GM21576 (cell line): ENCODE results near the gene RECK.
"Not testable (repeated sequence)": the region's sequence is repeated elsewhere in the genome, so short reads cannot be mapped to it uniquely, and the experiment has no call there.

Experiments
- ATAC-seq: cut with Tn5 transposase; IDR thresholded peaks from one replicate; pipeline ENCODE4 v1.9.1; 2021; ENCODE audit warnings: mild to moderate bottlenecking, moderate library complexity; ENCODE audit not compliant: unreplicated experiment

Gene RECK

DNA sequence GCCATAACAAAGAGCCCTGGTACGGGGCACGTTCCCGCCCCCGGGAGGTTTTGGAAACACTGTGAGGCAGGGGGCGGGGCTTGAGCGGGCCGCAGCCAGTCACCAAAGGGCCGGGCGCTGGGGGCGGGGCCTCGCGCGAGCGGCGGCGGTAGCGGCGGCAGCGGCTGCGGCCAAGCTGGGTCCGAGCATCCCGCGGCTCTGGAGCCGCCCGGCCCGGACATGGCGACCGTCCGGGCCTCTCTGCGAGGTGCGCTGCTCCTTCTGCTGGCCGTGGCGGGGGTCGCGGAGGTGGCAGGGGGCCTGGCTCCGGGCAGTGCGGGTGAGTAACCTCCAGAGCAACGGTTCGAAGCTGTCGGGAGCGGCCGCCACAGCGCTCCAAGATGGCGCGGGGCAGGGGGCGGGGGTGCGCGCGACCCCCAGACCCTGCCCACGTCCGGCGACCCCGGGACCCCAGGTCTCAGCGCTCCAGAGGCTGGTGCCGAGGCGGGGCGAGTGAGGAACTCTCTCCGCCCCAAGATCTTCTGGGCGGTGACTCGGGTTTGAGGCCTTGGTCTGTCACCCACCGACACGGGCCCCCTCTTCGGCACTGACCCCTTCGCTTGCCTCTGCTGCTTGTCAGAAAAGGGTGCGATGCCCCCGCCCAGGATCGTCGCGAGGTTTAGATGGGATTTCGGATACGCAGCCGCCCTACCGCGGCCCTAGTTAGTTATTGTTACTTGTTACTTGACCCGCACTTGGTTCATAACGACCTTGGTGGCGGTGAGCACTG, at the start of gene RECK:
RECK (plus strand) TSS at position 134 of the 769 bp plus-strand sequence; CDS start at position 220, 86 bp downstream.
- peak; percentile 78 for ATAC-seq

DNA sequence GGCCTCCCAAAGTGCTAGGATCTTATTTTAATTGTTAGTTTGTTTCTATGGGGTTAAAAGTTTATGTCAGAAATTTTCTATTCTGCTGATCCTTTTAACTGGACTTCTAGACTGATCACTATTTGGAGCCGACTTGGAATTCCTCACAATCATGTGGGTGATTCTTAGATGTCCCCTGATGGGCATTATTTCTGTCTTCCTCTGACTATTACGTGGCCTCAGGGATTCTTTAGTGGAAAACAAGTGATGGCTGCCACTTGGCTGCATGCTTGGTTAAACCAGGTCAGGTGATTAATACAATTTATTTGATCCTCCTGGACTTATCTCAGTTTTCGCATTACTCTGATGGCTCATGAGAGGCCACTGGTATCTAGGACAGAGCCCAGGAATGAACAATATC, 46.6 kb upstream of the RECK start:
- no peak for ATAC-seq

DNA sequence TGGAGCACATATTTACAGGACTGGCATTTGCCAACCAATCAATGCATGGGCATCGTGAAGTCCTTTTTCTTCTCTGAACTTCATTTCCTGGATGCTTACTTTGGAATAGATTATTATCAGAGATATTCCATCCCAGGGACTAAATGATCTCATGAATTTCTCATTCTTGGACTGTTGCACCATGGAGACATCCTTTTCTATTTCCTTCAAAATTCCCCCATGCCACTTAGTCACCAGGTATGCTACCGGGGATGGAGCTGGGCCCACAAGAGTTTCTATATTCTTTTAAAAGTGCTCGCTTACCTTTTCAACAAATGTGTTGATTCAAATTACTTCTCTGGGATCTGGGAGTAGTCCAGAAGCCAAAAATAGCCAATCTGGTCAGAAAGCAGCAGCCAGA, 43.6 kb upstream of the RECK start:
- ATAC-seq: not testable (repeated sequence)

GRCh38 chr9:35993976-35994720, 42.6 kb upstream of the RECK start:
- no peak for ATAC-seq

- ATAC-seq: no peak
Observed at GRCh38 chr9:35994959-35995358, 41.8 kb upstream of the RECK start.

GRCh38 chr9:35996358-35996970, 40.2 kb upstream of the RECK start:
- no peak for ATAC-seq

DNA sequence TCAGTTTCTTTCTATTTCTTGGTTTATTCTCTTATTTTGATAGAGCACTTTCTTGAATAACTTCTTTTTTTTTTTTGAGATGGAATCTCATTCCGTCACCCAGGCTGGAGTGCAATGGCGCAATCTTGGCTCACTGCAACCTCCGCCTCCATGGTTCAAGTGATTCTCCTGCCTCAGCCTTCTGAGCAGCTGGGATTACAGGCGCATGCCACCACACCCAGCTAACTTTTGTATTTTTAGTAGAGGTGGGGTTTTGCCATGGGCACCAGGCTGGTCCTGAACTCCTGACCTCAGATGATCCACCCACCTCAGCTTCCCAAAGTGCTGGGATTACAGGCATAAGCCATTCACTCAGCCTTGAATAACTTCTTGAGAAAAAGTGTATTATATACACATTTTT, 39.7 kb upstream of the RECK start:
- ATAC-seq: not testable (repeated sequence)

GRCh38 chr9:35998333-35998732, 38.4 kb upstream of the RECK start:
- no peak for ATAC-seq

DNA sequence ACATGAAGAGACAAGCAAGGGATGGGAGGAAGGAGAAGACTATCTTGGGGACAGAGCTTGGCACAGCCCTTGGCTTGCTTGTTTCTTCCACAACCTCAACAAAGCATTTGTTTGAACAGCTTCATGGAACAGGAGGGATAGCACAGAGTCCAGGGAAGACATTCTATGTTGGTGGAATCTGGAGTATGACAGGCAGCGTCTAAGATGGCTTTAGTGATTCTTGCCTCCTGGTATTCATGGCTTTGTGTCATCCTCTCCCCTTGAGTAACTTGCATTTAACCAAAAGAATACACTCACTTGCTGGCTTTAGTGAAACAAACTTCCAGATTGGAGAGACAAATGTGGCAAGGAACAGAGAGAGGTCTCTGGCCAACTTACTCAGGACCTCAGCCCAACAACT, 30.8 kb upstream of the RECK start:
- no peak for ATAC-seq

DNA sequence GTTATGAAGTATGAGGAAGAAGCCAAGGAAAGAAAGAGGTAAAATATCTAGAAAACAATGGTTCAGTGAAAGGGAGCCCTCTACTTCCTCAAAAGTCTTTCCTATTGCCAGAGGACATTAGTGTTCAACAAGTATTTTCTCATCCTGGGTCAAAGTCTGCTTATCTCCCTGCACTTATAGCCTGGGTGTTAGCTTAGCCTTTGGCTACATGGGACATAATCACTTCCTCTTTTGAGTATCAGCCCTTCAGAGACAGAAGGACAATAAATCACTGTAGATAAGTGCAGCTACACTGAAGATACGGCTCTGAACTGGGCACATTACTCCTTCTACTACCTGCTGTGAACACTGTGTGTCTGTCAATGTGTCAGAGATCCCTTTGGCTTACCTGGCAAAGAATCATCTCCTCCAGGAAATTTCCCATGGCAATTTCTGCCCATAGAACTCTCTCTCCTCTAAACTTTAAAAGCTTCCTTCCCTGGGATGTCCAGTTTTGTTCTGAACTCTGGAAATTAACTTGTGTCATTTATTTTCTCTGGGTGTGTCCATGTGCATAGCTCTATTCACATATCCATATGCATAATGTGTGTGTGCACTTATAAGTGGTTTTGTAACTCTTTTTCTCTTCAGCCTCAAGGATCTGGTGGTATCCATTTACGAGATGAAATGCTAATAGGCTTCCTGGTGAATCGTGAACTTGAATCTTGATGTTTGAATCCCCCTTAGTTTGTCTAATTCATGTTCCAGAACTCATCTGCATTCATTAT, 30.0 kb upstream of the RECK start:
- no peak for ATAC-seq

- ATAC-seq: no peak
Observed at GRCh38 chr9:36007316-36007708, 29.4 kb upstream of the RECK start.

DNA sequence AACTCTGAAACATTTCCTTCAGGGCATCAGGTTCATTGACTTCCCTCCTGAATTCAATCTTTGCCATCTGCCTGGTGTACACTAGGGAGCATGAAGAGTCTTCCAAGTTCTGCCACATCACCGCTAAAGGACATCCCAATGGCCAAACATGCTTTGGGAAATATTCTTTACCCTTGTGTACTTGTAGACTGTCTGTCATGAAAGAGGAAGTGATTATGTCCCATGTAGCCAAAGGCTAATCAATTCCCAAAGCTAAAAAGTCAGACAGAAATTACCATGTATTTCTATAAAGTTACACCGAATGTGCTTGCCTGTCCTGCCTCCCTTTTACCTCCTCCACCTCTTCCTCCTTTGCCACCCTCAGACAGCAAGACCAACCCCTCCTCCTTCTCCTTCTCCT, 28.9 kb upstream of the RECK start:
- no peak for ATAC-seq

DNA sequence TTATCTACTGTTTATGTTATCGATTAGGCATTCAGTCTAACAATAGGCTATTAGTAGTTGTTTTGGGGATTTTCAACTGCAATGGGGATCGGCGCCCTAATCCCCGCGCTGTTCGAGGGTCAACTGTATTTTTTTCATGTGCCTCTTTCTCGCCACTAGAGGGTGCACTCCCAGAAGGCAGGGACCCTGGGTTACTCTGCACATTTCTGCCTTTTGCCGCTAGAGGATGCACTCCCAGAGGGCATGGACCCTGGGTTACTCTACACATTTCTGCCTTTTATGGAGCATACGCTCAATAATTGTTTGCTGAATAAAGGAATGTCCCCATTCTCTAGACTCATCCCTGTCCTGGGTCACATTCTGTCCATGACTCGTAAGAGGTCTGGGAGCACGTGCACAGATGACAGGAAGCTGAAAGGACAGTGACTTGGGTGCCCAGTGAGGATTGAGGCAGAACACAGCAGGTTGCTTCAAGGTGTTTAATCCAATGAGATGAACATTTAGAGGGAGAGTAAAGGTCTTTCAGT, 27.9 kb upstream of the RECK start:
- peak; percentile 56 for ATAC-seq

DNA sequence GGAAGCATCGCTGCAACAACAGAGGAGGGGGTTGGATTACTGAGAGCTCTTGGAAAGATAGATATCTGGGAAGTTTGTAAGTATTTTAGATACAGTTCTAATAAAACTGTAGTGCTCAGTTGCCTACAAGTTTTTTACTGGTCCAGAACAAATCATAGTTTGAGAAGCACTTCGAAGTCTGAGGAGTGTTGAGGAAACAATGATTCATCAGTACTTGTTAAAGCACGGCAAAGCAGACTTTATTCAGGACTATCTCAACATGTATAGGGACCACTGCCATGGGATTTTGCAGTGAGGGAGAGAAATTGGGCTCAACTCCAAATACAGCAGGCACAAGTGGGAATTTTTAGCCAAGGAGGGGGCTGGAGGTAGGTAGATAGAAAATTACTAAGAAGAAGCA, 25.3 kb upstream of the RECK start:
- ATAC-seq: no peak

DNA sequence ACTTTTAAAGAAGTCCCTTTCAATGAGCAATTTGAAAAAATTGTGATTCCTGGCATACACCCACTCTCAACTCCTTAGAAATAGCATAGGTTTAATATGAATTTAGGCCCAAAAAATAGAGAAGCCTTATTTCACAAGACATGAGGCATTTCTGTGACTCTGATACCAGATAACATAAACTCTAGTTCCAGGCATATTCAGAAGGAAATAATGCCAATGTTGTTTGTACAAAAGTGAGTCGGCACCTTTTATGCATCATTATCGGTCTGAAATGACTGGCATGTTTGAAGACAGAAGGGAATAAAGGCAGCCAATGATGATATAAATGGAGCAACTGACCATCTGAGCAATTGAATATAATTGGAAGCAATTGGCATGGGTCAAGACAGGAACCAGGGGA, 19.4 kb upstream of the RECK start:
- ATAC-seq: no peak

GRCh38 chr9:36018129-36018528, 18.6 kb upstream of the RECK start:
- ATAC-seq: no peak

GRCh38 chr9:36018891-36019720, 17.6 kb upstream of the RECK start:
- ATAC-seq: no peak

- ATAC-seq: no peak
Observed at GRCh38 chr9:36021968-36022367, 14.7 kb upstream of the RECK start.

- ATAC-seq: peak; percentile 50
Observed at GRCh38 chr9:36023260-36024048, 13.3 kb upstream of the RECK start.
